LNCAP (cell line): ENCODE results near the gene ZMYND11.

ENCODE experiments used
- TF ChIP-seq, protein P1 (sequence below): fragments of 450-650 bp; IDR thresholded peaks from 2 replicates; pipeline ENCODE4 v1.5.1; 2017; ENCODE audit warnings: mild to moderate bottlenecking

Gene ZMYND11

GRCh38 chr10:184911-185310 lies 49.7 kb downstream of the ZMYND11 start:
- TF ChIP-seq, protein P1, sequence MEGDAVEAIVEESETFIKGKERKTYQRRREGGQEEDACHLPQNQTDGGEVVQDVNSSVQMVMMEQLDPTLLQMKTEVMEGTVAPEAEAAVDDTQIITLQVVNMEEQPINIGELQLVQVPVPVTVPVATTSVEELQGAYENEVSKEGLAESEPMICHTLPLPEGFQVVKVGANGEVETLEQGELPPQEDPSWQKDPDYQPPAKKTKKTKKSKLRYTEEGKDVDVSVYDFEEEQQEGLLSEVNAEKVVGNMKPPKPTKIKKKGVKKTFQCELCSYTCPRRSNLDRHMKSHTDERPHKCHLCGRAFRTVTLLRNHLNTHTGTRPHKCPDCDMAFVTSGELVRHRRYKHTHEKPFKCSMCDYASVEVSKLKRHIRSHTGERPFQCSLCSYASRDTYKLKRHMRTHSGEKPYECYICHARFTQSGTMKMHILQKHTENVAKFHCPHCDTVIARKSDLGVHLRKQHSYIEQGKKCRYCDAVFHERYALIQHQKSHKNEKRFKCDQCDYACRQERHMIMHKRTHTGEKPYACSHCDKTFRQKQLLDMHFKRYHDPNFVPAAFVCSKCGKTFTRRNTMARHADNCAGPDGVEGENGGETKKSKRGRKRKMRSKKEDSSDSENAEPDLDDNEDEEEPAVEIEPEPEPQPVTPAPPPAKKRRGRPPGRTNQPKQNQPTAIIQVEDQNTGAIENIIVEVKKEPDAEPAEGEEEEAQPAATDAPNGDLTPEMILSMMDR = no peak

GRCh38 chr10:186911-187310 lies 51.7 kb downstream of the ZMYND11 start:
- TF ChIP-seq, protein P1 = no peak

DNA sequence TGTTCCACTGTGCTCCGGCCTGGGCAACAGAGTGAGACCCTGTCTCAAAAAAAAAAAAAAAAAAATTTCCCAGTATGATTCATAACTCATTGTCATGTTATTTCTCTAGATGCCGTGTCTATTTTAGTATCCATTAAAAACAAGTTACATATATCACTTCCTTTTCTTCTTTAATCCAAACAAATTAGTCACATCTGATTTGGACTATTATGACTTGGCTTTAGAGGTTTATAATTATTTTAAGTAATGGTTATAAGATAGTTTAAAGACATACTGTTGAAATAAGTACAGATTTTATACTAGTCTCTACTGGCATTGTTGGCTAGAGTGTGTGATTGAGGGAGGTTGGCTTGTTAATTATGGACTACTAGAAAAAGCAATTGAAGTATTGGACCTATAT lies 53.3 kb downstream of the ZMYND11 start:
- TF ChIP-seq, protein P1 = no peak

GRCh38 chr10:190216-190615 lies 55.0 kb downstream of the ZMYND11 start:
- TF ChIP-seq, protein P1 = no peak

- TF ChIP-seq, protein P1 = no peak
Observed at GRCh38 chr10:191703-192518, 56.7 kb downstream of the ZMYND11 start.

DNA sequence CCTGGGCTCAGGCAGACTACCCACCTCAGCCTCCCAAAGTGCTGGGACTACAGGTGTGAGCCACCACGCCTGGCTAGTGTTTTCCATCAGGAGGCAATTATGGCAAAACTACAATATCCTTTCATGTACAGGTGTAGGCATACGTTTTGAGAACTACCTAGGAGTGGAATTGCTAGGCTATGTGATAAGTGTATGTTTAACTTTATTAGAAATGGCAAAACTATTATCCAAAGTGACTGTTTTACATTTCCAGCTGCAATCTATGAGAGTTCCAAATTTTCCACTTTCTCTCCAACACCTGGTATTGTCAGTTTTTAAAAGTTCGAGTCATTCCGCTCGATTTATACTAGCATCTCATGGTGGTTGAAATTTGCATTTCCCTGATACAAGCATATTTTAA lies 59.0 kb downstream of the ZMYND11 start:
- TF ChIP-seq, protein P1 = no peak

DNA sequence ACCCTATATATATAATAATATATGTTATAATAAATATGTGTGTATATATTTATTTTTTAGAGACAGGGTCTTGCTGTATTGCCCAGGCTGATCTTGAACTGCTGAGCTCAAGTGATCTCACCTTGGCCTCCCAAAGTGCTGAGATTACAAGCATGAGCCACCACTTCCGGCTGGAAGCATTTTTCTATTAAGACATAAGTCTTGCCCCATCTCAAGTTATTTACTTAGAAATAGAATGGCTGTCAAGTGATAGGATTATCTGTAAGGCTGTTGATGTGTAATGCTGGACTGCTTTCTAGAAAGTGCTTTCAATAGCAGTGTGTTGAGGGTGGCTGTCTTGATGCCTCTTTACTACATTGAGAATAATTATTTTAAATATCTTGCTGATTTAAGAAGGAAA lies 65.2 kb downstream of the ZMYND11 start:
- TF ChIP-seq, protein P1 = no peak
